Measurements from ENCODE around the gene NCF2.

DNA sequence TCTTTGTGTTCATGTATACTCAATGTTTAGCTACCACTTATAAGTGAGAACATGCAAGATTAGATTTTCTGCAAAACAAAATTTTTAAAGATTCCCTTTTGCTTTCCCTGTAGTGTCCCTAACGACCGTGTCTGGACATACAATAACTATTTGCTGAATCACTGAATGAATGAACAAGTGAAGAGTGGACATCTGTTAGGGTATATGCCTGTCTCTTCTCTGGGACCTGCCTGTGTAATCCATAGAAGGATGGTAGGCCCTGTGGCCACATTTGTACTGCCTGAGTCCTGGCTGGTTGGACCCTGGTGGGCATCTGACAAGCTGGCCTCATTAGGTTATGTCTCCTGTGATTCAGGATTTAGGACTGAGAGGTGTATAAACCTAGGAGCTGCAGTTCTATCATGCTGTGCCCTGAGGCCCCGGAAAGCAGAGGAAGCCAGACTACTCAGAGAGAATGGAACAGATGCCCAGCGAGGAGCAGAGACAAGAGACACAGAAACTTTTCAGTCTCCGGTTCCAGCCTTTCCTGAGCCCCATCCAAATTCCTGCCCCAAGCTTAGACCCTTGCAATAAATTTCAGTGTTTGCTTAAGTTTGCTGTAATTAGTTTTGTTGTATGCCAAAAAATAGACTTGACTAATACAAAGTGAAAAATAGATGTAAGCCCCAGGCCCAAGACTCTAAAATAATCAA, 7.5 kb upstream of the NCF2 start:
- TF ChIP-seq POLR2A (IDR thresholded peaks at IDR 0.05; ENCODE audit: extremely low read depth, insufficient read length) (no peak), MYC (IDR thresholded peaks at IDR 0.05; ENCODE audit: low read depth, low read length) (no peak)
- TF ChIP-seq, protein P1, sequence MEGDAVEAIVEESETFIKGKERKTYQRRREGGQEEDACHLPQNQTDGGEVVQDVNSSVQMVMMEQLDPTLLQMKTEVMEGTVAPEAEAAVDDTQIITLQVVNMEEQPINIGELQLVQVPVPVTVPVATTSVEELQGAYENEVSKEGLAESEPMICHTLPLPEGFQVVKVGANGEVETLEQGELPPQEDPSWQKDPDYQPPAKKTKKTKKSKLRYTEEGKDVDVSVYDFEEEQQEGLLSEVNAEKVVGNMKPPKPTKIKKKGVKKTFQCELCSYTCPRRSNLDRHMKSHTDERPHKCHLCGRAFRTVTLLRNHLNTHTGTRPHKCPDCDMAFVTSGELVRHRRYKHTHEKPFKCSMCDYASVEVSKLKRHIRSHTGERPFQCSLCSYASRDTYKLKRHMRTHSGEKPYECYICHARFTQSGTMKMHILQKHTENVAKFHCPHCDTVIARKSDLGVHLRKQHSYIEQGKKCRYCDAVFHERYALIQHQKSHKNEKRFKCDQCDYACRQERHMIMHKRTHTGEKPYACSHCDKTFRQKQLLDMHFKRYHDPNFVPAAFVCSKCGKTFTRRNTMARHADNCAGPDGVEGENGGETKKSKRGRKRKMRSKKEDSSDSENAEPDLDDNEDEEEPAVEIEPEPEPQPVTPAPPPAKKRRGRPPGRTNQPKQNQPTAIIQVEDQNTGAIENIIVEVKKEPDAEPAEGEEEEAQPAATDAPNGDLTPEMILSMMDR (IDR thresholded peaks at IDR 0.05; ENCODE audit: low read depth, low read length), result no peak
- TF ChIP-seq, protein P2, sequence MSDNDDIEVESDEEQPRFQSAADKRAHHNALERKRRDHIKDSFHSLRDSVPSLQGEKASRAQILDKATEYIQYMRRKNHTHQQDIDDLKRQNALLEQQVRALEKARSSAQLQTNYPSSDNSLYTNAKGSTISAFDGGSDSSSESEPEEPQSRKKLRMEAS (IDR thresholded peaks at IDR 0.05; ENCODE audit: low read depth, low read length), result no peak

All from NB4 (cell line).